Measurements from ENCODE around the gene SYS1. TPM values are rescaled to one million over a fixed set of nuclear protein-coding genes. Genes with fewer than 3 reads are reported as not detected.

SYS1 gene
- total RNA-seq, 1 experiment from 2014 or later: 29.1 TPM

GRCh38 chr20:45341939-45342854 lies 20.8 kb upstream of the SYS1 start:
- no peaks in the 10 kb centered on the region for H3K27me3 ChIP-seq (ENCODE audit: control insufficient read depth, insufficient read depth, low read length)
- DNase-seq (ENCODE audit: low read depth, low spot score): no peak
- ChIA-PET CTCF (interaction anchor here (0.5 to 1.4 kb wide), 3 partner anchors 20 to 40 kb away, joined by 3 to 16 read pairs (median 5); partner anchors contain the start of gene SYS1), POLR2A (no interaction called here)
- in situ Hi-C loops (cut with HindIII; ENCODE audit: low pct_unique_long_range_greater_than_20kb, low sequenced_read_pairs) (no loop called here), intact Hi-C loops (cut with micrococcal nuclease; ENCODE audit: unreplicated experiment) (no loop called here)
- peak; percentile 47 for ATAC-seq
- no peak for TF ChIP-seq TCF7L2 (IDR thresholded peaks at IDR 0.05; ENCODE audit: low read depth, low read length)
- 0 out of 2 replicates have a peak, but pooled peaks have one; percentile 37 for TF ChIP-seq SIN3A (IDR thresholded peaks at IDR 0.05; ENCODE audit: borderline replicate concordance, insufficient read depth, low read depth, low read length)
- no peak for TF ChIP-seq CTCF (IDR thresholded peaks at IDR 0.05)
- TF ChIP-seq POLR2AphosphoS5 (IDR thresholded peaks at IDR 0.05; ENCODE audit: low read depth, low read length): no peak; the same call in 1 of the 2 replicates
- no peak for TF ChIP-seq REST (IDR thresholded peaks at IDR 0.05; ENCODE audit: insufficient read depth in 1 of 2, low read depth in 2 of 2, low read length in 1 of 2)
- no peaks in the 10 kb centered on the region for H3K9me3 ChIP-seq (ENCODE audit: control insufficient read depth, insufficient read depth, low read depth, low read length)
- BruUV-seq (replicated peaks): no TSS peak
- no peaks in the 10 kb centered on the region for H3K36me3 ChIP-seq (ENCODE audit: control insufficient read depth, insufficient read depth, low read length)
- peak overlapping the region; percentile 18 to 94 for H3K4me3 ChIP-seq (ENCODE audit: low read depth in 2 of 2, low read length in 2 of 2)
- H3K4me1 ChIP-seq (ENCODE audit: control insufficient read depth, insufficient read depth, low read length): peaks cover 97% of the 10 kb centered on the region
- peak overlapping the region; percentile 83 for H3K27ac ChIP-seq (ENCODE audit: low read length)

- POLR2A ChIA-PET: interaction anchor here (1.5 kb wide), 1 partner anchor 20 kb away, joined by 5 read pairs; the partner anchor contains the start of gene SYS1
- TF ChIP-seq POLR2AphosphoS5 (IDR thresholded peaks at IDR 0.05; ENCODE audit: low read depth, low read length): peak; percentile 34; the same call in 1 of the 2 replicates
- peak; percentile 42; the same call in 1 of the 2 replicates for TF ChIP-seq TCF7L2 (IDR thresholded peaks at IDR 0.05; ENCODE audit: low read depth, low read length)
- TF ChIP-seq SIN3A (IDR thresholded peaks at IDR 0.05; ENCODE audit: borderline replicate concordance, insufficient read depth, low read depth, low read length): no peak
- BruUV-seq (replicated peaks): no TSS peak
- peaks cover 89% of the 10 kb centered on the region for H3K4me1 ChIP-seq (ENCODE audit: control insufficient read depth, insufficient read depth, low read length)
- no peaks in the 10 kb centered on the region for H3K9me3 ChIP-seq (ENCODE audit: control insufficient read depth, insufficient read depth, low read depth, low read length)
- peak overlapping the region; percentile 83 for H3K27ac ChIP-seq (ENCODE audit: low read length)
- H3K4me3 ChIP-seq (ENCODE audit: low read depth in 2 of 2, low read length in 2 of 2): peak overlapping the region; percentile 18 to 94
- no peaks in the 10 kb centered on the region for H3K36me3 ChIP-seq (ENCODE audit: control insufficient read depth, insufficient read depth, low read length)
- ATAC-seq (no peak), DNase-seq (ENCODE audit: low read depth, low spot score) (no peak)
- CTCF ChIA-PET: no interaction called here
- intact Hi-C loops (cut with micrococcal nuclease; ENCODE audit: unreplicated experiment) (no loop called here), in situ Hi-C loops (cut with HindIII; ENCODE audit: low pct_unique_long_range_greater_than_20kb, low sequenced_read_pairs) (no loop called here)
- no peaks in the 10 kb centered on the region for H3K27me3 ChIP-seq (ENCODE audit: control insufficient read depth, insufficient read depth, low read length)
Measured at GRCh38 chr20:45342855-45343531, 20.0 kb upstream of the SYS1 start.
